ENCODE measurements around the gene LRR1.

LRR1 gene

GRCh38 chr14:49598485-49599300 lies at the start of gene LRR1:
LRR1 (plus strand) TSS chr14:49598940; CDS start chr14:49599021, 81 bp downstream.
- peak within 1 kb of the TSS; percentile 98 for H3K4me3 ChIP-seq (ENCODE audit: low read depth, low read length)
- DNase-seq (ENCODE audit: low read depth): peak; percentile 88
- peak; percentile 1 for TF ChIP-seq CTCF (conservative IDR thresholded peaks at IDR 0.05; ENCODE audit: low read depth, low read length)

- no peak for TF ChIP-seq CTCF (conservative IDR thresholded peaks at IDR 0.05; ENCODE audit: low read depth, low read length)
- H3K4me3 ChIP-seq (ENCODE audit: low read depth, low read length): no peak overlapping the region
- DNase-seq (ENCODE audit: low read depth): no peak
Measured at GRCh38 chr14:49549446-49549845, 49.3 kb upstream of the LRR1 start.

- DNase-seq (ENCODE audit: low read depth): peak; percentile 14
- no peak overlapping the region for H3K4me3 ChIP-seq (ENCODE audit: low read depth, low read length)
- TF ChIP-seq CTCF (conservative IDR thresholded peaks at IDR 0.05; ENCODE audit: low read depth, low read length): no peak
Measured at GRCh38 chr14:49549881-49550280, 48.9 kb upstream of the LRR1 start.

GRCh38 chr14:49550286-49551184 lies 48.2 kb upstream of the LRR1 start:
- no peak overlapping the region for H3K4me3 ChIP-seq (ENCODE audit: low read depth, low read length)
- no peak for TF ChIP-seq CTCF (conservative IDR thresholded peaks at IDR 0.05; ENCODE audit: low read depth, low read length)
- DNase-seq (ENCODE audit: low read depth): peak; percentile 44

- no peak overlapping the region for H3K4me3 ChIP-seq (ENCODE audit: low read depth, low read length)
- DNase-seq (ENCODE audit: low read depth): no peak
- TF ChIP-seq CTCF (conservative IDR thresholded peaks at IDR 0.05; ENCODE audit: low read depth, low read length): no peak
Measured at GRCh38 chr14:49551569-49551968, 47.2 kb upstream of the LRR1 start.

GRCh38 chr14:49553106-49553505 lies 45.6 kb upstream of the LRR1 start:
- no peak for TF ChIP-seq CTCF (conservative IDR thresholded peaks at IDR 0.05; ENCODE audit: low read depth, low read length)
- DNase-seq (ENCODE audit: low read depth): no peak
- H3K4me3 ChIP-seq (ENCODE audit: low read depth, low read length): no peak overlapping the region

Measured in choroid plexus epithelial cell (primary cell).